Globus pallidus (tissue), 1 donor: Measurements from ENCODE around the gene SLC9A3.
"Not testable (repeated sequence)": the region's sequence is repeated elsewhere in the genome, so short reads cannot be mapped to it uniquely, and the experiment has no call there.

Experiments used
- DNase-seq: peaks from one replicate; pipeline ENCODE4 v3.0.0-alpha.2; 2015; ENCODE audit warnings: low spot score

Gene SLC9A3

DNA sequence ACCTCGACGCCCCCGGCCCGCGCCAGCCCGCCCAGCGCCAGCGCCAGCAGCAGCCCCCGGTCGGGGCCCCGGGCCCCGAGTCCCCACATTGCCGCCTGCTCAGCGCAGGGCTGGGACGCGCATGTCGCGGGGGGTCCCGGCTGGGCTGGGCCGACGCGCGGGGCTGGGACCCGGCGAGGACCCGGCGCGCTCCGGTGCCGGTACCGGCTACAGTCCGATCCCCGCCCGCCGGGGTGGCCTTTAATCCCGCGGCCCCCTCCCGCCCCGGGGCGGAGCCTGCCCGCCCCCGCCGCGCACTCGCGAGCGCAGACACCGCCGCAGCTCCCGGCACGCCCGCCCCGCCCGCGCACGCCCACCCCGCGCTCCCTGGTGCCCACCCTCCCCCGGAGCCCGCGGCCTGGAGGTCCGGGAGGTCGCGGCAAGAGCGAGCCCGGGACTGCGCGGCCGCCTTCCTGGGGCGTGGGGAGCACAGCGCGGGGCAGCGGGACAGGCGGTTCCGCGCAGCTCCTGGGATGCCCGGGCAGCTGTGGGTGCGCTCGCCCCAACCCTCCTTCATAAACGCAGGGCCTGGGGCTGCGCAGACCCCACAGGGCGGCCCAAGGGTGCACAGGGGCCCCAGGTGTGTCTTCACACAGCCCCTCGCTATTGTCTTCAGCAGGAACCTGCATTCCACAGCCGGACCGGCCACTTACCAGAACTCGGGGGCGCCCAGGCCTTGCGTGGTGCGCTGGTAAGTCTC lies at the start of gene SLC9A3:
Gene SLC9A3 (minus strand): TSS at position 216 of the 739 bp plus-strand sequence.
- no peak for DNase-seq

DNA sequence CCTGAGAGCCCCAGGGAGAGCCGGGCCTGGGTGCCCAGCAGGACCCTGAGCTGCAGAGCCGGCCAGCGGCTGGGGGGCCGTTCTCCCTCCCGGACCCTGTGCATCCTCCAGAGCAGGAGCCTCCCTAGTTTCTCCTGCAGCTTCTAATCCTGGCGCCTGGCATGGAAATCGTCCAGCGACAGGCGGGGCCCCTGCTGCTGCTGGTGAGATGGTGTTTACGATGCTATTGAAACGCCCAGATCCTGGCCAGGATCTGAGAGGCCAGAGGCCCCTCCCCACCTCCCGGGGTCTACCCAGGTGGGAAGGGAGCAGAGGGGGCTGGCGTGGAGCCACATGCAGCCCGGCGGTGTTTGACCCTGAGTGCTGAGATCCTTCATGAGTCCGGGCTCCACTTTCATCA lies 49.7 kb upstream of the SLC9A3 start:
- DNase-seq: no peak

DNA sequence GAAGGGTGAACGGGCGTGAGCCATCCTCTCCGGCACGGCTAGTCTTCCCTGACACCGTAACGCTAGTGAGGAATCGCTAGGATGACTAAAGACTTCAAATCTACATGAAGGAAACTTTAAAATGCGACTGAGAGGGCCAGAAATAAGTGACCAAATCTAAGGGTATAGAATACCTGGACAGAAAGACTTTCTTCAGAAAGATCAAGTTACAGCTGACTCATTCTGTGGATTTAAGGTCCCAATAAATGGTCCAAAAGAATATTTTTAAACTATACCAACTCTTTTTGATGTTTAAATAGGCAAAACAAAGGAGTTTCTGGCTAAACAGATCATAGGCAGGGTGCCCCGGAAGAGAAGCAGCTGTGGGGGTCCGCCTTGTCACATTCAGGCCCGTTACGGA lies 49.0 kb upstream of the SLC9A3 start:
- DNase-seq: no peak

DNA sequence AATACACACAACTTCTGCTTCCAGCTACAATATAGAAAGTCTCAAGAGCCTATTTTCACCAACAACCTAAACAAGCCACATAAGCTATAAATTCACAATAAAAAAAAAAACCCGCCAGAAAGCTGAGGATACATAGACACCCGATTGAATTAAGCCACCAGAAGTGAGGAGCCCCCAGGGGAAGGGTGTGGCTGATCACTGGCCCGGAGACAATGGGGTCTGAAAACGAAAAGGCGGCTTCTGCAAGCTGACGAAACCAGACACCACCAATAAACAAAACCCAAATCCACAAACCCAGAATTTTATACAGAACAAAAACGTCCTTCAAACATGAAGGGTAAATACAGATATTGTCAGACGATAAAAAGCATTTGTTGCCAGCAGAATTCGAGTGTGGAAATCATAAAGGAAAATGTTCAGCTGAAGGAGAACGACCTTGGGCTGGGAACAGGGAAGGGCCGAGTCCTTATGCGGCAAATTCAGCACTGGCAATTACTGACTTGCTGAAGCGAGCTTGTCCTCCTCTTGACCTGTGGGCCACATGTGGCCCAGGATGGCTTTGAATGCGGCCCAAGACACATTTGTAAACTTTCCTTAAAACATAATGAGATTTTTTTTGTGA lies 48.3 kb upstream of the SLC9A3 start:
- DNase-seq: no peak

DNA sequence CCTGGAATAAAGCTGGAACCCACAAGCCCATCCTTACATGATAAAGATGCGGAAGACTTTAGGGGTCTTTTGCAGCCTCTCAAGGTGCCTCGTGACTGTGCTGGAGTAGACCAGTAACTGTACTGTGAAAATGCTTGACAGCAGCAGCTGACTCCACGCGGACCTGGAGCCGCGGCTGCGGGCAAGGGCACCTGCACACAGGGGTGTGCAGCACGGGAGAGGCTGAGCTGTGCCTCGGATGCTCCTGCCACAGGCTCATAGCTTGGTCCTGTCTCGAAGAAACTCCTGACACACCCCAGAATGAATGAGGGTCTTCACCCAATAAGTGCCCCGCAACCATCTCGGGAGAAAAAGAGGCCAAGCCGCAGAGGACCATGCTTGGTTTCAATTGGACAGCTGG lies 47.5 kb upstream of the SLC9A3 start:
- DNase-seq: no peak

DNA sequence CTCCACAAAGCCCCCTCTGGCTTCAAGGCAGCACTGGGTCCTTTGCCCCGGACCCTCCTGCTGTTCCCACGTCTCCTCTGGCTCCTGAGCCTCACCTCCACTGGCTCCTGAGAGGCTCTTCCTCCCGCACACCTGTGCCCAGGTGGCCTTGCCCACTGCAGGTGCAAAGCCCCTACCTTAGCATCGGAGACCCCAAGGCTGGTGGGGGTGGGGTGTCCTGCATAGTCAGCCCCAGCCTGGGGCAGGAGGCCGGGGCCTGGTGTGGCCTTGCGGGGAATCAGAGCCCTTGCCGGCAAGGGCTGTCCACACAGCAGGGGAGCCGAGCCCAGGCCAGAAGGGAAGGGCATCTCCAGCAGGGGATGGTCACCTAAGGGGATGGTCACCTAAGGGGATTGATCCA lies 46.6 kb upstream of the SLC9A3 start:
- DNase-seq: no peak

DNA sequence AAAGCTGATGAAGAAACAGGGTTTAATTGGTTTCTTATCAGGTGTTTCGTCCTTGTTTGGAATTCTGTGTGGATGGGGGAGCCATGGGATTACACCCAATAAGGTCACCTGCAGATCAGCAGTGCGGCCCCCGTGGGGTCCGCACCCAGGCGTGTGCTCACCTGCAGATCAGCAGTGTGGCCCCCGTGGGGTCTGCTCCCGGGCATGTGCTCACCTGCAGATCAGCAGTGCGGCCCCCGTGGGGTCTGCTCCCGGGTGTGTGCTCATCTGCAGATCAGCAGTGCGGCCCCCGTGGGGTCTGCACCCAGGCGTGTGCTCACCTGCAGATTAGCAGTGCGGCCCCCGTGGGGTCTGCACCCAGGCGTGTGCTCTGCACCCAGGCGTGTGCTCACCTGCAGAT lies 46.2 kb upstream of the SLC9A3 start:
- no peak for DNase-seq

DNA sequence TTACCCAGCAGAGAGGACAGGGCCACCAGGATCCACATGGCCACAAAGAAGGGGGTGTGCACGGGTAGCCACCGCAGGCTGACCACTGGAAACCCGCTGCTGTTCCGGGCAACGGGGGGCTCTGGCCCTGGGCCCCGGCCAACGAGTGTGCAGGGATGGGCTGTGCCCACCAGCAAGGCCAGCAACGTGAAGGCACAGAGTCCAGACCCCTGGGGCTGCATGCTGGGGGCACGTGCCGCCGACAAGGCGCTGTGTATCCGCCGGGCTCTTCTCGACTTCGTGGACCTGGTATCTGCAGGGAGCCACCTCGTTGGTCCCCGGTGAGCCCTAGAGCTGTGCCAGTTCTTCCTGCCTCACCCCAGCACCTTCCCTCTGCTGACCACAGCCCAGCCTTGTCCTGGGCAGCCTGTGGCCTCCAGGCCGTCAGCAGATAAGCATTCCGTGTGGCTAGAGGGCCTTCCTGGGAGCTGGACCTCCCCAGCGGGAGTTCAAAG lies 45.7 kb upstream of the SLC9A3 start:
- no peak for DNase-seq

DNA sequence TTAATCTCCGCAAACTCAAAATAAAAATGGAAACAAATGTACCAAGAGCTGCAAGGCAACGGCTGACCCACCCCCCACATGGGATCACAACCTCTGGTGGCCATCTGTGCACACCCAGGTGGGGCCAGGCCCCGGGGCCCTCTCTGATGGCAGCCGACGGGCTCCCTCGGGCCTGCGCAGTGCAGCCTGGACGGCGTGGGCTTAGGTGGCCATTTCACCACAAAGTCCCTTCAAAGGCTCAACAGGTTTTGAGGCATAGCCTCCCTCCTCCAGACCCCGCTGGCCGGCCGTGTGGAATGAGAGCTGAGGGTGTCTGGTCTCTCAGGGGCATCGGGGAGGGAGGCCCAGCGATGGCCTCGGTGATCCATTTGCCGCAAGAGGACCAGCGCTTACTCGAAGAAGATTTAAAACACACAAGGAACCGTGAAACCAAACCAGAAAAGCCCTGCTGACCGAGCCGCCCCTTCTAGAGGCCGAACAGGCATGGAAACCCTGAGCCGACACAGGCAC lies 45.2 kb upstream of the SLC9A3 start:
- DNase-seq: no peak

DNA sequence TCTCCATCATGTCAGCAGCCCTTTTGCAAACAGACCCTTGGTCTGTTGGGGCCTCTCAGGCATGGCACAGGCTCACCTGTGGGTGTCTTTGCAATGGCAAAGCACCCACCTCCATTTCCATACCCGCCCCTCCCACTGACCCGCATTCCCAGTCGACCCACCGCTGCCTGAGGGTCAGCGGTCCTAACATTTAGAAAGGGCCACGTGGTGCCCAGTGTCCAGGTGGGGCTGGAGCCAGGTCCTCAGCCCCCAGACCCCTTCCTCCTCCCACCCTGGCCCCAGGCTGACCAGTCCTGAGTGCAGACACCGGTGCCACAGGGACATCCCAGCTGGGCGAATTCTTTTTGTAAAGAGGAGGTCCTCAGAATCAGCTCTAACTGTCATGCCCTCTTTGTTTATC lies 44.6 kb upstream of the SLC9A3 start:
- DNase-seq: no peak

DNA sequence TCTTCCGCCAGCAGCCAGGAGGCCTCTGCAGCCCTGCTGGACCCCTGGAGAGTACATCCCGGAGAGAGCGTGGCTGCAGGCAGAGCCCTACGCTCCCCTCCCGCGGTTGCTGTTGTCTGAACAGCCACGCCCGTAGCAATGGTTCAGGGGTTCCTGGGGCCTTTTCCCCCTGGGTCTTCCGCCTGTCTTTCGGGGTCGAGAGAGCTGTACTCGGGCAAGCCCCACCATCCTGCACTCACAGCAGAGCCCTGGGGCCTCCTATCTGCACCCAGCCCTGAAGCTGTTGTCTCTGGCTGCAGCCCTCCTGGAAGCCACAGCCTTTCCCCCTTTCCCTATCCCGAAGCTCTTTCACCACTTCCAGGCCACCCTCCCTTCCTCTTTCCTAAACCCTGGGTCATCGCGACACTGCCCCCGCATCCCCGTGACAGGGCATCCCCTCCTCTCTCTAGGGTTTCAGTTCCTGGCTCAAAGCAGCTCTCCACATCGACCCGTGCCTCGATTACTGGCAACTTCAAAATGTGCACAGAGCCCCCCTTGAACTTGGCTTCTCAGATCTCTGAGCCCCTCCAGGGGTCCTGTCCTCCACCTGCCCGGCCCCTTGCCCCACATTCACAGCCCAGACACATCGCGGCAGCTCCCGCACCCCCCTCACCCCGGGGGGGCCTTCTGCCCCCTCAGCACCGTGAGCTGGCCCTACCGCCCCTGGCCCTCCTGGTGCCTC lies 44.0 kb upstream of the SLC9A3 start:
- no peak for DNase-seq

DNA sequence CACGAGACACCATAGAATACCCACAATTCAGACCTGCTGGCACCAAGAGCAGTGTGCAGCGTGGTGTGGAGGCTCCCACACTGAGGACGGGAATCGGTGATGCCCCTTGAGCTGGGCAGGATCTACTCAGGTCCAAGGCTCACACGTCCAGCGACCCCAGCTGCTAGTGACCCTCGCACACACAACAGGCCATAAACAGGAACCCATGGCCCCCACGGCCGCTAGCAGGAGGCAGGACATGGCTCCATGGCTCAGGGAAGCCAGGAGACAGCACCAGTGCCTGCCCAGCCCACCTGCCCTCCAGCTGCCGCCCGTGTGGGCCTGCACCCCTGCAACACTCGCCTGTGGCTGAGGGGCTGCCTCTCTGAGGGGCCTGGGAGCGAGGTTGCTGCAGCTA lies 43.4 kb upstream of the SLC9A3 start:
- no peak for DNase-seq

DNA sequence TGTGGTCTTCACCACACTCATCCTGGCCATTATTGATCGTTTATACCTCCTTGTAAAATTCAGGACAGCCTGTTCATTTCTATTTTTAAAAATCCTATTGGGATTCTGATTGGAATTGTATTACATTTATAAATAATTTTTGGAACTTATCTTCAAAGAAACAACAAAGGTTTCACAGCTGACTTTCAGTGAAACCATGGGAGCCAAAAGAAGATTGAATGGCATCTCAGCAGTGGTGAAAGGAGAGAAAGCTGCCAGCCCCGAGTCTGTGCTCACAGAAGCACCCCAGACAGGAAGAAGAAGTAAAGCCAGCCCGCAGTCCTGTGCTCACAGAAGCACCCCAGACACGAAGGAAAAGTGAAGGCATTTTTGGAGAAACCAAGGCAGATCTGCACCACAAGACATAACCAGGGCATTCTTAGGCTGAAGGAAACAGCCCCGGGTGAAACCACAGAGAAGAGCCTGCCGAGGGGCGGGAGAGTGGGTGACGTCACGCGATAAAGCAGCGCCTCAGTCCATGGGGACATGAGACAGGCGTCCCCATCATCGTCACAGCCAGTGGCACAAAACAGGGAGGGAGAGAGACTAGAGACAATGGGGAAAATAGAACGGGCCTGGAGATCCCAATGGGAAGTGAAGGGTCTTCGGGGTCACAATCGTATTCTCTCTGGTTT lies 42.5 kb upstream of the SLC9A3 start:
- DNase-seq: no peak

DNA sequence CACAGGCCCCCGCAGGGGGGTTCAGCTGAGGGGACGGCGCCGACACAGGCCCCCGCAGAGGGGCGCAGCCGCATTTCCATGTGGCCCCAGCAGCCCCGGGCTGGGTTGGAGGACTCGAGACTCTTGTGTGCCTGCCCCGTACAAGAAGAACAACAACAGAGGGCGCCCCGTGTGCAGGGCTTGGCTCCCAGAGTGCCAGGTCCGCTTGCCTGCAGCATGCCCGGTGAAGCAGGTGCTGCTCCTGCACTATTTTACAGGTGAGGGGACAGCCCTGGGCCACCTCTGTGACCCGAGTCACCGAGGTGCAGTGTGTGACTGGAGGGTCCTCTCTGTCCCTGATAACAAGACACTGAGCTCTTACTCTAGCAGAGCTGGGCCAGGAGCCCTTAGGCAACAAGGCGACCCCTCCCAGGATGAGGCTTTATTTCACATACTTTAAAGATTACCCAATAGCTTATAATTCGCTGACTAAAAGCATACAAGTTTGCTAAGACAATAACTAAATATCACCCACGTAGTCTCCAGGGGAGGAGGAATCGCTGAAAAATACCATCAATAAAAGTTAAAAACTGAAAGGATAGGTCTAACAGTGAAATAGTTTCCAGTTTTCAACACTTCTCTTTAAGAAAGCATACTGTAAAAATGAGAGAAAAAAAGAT lies 41.7 kb upstream of the SLC9A3 start:
- DNase-seq: no peak

DNA sequence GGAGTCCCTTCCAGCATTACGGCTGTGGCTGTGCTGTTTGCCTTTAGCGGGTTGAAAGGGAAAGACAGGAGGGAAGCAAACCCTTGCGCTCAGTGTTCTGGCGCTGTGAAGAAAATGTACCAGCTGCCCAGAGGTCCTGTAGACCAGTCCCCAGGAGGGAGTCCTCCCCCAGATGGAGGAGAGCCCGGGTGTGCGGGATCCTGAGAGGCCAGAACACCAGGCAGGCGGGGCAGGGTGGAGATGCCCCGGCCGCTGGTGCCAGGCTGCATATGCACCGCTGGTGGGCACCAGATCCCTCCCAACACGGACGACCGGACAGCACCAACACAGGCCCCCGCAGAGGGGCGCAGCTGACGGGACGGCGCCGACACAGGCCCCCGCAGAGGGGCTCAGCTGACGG lies 37.2 kb upstream of the SLC9A3 start:
- no peak for DNase-seq

DNA sequence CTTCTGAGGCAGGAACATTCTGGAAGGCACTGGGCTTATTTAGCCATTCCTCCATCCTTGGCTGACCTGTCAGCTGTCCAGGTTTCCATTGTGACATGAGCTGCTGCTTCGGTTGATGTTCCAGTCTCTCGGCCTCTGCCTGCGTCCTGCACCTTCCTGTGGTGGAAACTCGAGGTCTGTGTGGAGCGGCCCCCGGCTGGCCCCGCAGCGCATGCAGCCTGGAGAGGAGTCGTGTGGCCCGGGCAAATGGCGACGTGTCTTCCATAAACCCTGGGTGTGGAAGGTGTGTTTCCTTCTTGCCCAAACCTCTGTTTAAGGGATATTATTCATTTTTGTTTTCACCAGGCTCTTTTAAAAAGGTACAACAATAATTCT lies 36.5 kb upstream of the SLC9A3 start:
- DNase-seq: no peak

DNA sequence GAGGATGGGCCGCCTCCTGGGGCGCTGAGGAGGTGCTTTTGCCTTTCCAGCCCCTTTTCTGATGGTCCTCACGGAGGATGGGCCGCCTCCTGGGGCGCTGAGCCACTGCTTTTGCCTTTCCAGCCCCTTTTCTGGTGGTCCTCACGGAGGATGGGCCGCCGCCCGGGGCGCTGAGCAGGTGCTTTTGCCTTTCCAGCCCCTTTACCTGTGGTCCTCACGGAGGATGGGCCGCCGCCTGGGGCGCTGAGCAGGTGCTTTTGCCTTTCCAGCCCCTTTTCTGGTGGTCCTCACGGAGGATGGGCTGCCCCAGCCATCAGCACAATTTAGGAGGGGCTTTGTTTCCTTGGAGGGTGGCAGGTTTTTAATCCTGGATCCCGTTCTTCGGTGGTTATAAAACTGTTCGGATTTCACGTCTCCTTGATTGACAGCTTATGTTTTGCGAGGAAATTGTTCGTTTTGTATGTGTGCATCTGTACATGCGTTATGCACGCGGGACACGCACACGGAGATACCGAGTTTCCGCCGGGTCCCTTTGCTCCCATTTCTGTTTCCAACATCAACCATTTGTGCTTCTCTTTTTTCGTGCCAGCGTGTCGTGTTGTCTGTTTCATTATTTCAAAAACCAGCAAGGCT lies 34.7 kb upstream of the SLC9A3 start:
- no peak for DNase-seq

DNA sequence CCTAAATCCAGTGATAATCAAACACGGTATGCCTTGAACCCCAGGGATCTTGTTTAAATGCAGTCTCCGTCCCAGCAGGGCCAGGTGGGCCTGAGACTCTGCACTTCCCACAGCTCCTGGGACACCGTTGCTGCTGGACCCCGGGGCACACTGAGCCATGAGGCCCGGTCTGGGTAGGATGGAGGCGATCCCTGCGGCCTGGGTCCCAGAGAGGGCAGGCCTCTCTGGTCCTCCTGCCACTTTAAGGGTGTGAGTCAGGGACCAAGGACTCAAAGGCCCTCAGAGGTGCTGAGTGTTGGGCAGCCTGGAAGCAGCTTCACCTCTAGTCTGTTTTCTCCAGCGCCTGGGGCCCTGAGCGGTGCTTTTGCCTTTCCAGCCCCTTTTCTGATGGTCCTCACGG lies 34.1 kb upstream of the SLC9A3 start:
- DNase-seq: no peak

DNA sequence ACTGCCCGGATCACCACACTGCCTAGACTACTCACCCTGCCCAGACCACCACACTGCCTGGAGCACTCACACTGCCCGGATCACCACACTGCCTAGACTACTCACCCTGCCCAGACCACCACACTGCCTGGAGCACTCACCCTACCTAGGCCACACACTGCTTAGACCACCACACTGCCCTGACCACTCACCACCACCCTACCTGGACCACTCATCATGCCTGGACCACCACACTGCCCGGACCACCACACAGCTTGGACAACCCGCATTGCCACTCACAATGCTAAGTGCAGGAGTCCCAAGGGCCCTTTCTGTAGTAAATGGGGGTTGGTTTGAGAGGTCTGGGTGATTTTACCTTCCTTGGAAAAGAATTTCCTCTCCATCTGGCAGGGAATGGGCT lies 33.7 kb upstream of the SLC9A3 start:
- DNase-seq: not testable (repeated sequence)

DNA sequence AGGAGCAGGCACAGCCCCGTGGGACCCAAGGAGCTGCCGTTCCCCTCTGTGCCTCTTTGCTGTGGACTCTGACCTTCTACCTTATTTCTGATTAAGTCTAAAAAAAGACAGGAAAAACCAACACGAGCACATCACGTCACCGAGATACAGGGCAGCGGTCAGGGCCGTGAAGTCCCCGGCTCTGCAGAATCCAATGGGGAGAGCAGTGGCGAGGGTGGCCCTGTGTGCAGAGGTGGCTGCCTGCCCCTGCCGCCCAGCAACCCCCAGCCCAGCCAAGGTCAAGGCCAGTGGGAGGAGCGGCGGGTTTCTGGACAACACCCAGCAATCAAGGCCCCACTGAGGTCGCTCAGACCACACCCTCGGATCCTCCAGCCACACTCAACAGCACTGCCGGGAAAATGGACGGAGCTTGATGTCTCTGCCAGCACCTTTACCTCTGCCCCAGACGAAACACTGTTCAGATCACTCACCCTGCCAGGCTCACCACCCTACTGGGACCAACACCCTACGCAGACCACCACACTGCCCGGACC lies 32.7 kb upstream of the SLC9A3 start:
- DNase-seq: no peak

DNA sequence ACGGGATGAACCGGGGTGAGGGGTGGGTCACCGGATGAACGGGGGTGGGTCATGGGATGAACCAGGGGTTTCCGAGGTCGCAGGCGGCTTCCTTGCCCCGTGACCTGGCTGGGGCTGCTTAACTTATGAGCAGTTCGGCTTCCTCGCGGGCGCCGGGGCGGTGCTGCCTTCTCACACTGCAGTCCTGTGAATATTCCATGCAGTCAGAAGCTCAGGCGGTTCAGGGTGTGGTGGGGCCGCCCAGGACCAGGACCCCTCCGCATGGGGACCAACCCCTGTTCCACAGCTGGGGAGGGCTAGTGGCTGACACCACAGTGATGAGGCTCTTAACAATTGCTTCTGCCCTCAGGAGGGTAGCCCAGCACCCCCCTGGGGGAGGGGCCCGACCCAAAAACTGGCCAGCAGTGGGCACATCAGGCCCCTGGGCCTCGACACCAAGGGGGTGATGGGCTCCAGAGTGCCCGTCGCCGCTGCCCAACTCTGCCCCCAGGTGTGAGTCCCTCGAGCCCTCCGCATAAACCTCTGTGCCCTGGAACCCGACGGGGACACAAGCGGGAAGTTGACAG lies 30.9 kb upstream of the SLC9A3 start:
- DNase-seq: no peak
